BE2C (cell line): ENCODE data around the gene TM4SF20. TPM values are rescaled to one million over a fixed set of nuclear protein-coding genes. Genes with fewer than 3 reads are reported as not detected.

ENCODE experiments used
- DNase-seq: peaks from one replicate; pipeline ENCODE4 v3.0.0-alpha.2; 2020
- H3K27me3 ChIP-seq: fragments of 250-450 bp; sonication (Bioruptor Pico); 2 replicates; pipeline ENCODE4 v1.5.1; 2020; ENCODE audit warnings: mild to moderate bottlenecking
- H3K36me3 ChIP-seq: fragments of 250-450 bp; sonication (Bioruptor Pico); 2 replicates; pipeline ENCODE4 v1.5.1; 2020; ENCODE audit warnings: mild to moderate bottlenecking
- H3K4me1 ChIP-seq: fragments of 250-450 bp; sonication (Bioruptor Pico); 2 replicates; pipeline ENCODE4 v1.5.1; 2020
- H3K4me3 ChIP-seq: 2 replicates; pipeline ENCODE4 v1.5.1; 2011; ENCODE audit warnings: low read depth, low read length
- H3K9me3 ChIP-seq: fragments of 250-450 bp; sonication (Bioruptor Pico); 2 replicates; pipeline ENCODE4 v1.5.1; 2020
- polyA plus RNA-seq: library from polyadenylated mRNA; unstranded; fragments of >200 nt; gene quantifications from one replicate; pipeline ENCODE4 v1.2.1, GENCODE V29; 2012; ENCODE audit warnings: low read depth, missing spikeins; ENCODE audit not compliant: insufficient read length, insufficient read depth
- TF ChIP-seq, protein P1 (sequence below): IDR thresholded peaks from 2 replicates; pipeline ENCODE4 v1.5.1; 2012; ENCODE audit warnings: mild to moderate bottlenecking, low read depth, low read length

Gene TM4SF20, protein sequence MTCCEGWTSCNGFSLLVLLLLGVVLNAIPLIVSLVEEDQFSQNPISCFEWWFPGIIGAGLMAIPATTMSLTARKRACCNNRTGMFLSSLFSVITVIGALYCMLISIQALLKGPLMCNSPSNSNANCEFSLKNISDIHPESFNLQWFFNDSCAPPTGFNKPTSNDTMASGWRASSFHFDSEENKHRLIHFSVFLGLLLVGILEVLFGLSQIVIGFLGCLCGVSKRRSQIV
- not detected for polyA plus RNA-seq

DNA sequence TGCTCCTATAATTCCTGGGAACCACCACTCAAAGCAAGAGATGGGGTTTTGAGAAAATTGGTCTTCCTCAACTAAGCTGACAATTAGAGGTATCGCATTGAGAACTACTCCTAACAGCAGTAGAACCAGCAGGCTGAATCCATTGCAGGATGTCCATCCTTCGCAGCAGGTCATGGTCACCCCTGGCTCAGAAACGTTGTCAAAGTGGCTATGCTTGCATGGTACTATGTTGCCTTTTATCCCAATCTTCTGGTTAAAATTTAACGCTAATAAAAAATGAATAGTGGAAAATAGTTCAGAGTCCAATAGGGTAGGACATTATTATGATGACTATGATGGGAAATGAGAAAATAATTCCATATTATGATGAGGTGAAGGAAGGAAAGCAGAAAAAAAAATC is at the start of gene TM4SF20:
Gene TM4SF20, minus strand, starts transcription at position 212 of the 400 bp plus-strand sequence. Its CDS starts 38 bp downstream, at position 174.
- no peaks in the 10 kb centered on the region for H3K9me3 ChIP-seq
- DNase-seq: no peak
- no peak within 1 kb of the TSS for H3K4me3 ChIP-seq
- H3K36me3 ChIP-seq: no peaks in the 10 kb centered on the region
- H3K27me3 ChIP-seq: peaks cover 2% of the 10 kb centered on the region
- H3K4me1 ChIP-seq: peaks cover 9% of the 10 kb centered on the region; the same call in 1 of the 2 replicates
- TF ChIP-seq, protein P1, sequence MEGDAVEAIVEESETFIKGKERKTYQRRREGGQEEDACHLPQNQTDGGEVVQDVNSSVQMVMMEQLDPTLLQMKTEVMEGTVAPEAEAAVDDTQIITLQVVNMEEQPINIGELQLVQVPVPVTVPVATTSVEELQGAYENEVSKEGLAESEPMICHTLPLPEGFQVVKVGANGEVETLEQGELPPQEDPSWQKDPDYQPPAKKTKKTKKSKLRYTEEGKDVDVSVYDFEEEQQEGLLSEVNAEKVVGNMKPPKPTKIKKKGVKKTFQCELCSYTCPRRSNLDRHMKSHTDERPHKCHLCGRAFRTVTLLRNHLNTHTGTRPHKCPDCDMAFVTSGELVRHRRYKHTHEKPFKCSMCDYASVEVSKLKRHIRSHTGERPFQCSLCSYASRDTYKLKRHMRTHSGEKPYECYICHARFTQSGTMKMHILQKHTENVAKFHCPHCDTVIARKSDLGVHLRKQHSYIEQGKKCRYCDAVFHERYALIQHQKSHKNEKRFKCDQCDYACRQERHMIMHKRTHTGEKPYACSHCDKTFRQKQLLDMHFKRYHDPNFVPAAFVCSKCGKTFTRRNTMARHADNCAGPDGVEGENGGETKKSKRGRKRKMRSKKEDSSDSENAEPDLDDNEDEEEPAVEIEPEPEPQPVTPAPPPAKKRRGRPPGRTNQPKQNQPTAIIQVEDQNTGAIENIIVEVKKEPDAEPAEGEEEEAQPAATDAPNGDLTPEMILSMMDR: no peak

DNA sequence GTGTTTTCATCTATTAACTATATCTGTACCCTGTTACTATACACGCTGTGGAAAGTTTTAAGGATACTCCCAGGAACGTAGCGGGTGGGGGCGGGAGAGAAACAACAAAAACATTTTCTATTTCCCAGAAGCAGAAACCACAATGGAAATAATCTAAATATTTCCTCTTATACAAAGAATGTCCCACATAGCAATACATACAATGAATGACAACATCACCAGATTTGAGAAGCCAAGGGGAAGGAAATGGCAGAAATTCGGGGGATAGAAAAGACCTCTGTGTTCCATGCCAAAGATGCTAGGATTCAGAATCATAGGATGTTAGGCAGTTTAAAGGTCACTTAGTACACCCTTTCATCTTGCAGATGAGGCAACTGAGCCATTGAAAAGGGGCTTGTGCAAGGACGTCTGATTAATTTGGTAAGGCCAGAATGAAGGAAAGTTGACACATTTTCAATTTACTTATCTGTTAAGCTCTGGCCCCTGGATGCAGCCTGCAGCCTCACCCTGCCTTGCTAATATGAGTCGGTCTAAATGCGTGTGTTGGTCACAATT is 49.7 kb upstream of the TM4SF20 start:
- DNase-seq: no peak
- H3K4me1 ChIP-seq: no peaks in the 10 kb centered on the region
- H3K4me3 ChIP-seq: no peak overlapping the region
- H3K27me3 ChIP-seq: no peaks in the 10 kb centered on the region
- TF ChIP-seq, protein P1: no peak
- H3K36me3 ChIP-seq: no peaks in the 10 kb centered on the region
- H3K9me3 ChIP-seq: peaks cover 3% of the 10 kb centered on the region; the same call in 1 of the 2 replicates

DNA sequence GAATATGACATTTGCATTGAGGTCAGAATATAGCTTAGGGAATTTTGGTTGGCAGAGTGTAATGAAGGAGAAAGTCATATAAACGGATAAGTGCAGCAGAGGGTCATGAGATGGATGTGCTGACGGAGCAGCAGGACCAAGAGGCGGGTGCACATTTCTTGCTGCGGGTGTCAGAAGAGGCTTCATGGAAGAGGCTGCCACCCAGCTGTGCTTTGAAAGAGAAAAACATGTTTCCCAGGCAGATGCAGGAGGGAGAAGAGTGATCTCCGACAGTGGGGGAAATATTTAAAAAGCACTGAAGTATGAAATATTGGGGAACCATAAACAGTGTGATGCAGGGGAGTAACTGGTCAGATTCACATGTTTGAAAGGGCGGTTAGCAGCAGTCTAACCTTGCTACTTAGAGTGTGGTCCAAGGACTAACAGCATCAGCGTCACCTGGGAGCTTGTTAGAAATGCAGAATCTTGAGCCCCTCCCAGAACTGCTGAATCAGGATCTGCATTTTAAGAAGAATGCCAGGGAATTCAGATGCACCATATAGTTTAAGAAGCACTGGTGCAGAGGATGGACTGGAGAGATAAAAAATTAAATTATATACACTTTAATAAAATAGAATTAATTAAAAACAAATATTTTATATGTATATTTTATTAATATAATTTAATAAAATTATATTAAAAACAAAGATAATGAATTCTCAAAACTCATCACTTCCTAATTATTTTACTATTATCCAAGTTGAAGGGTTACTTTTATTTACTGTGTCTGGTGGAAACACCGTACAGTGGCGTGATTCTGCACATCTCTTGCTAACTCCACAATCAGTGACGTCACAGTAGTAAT is 44.8 kb upstream of the TM4SF20 start:
- Histone ChIP-seq H3K36me3 (no peaks in the 10 kb centered on the region), H3K9me3 (no peaks in the 10 kb centered on the region), H3K27me3 (no peaks in the 10 kb centered on the region), H3K4me3 (no peak overlapping the region), H3K4me1 (no peaks in the 10 kb centered on the region)
- DNase-seq: no peak
- TF ChIP-seq, protein P1: no peak

DNA sequence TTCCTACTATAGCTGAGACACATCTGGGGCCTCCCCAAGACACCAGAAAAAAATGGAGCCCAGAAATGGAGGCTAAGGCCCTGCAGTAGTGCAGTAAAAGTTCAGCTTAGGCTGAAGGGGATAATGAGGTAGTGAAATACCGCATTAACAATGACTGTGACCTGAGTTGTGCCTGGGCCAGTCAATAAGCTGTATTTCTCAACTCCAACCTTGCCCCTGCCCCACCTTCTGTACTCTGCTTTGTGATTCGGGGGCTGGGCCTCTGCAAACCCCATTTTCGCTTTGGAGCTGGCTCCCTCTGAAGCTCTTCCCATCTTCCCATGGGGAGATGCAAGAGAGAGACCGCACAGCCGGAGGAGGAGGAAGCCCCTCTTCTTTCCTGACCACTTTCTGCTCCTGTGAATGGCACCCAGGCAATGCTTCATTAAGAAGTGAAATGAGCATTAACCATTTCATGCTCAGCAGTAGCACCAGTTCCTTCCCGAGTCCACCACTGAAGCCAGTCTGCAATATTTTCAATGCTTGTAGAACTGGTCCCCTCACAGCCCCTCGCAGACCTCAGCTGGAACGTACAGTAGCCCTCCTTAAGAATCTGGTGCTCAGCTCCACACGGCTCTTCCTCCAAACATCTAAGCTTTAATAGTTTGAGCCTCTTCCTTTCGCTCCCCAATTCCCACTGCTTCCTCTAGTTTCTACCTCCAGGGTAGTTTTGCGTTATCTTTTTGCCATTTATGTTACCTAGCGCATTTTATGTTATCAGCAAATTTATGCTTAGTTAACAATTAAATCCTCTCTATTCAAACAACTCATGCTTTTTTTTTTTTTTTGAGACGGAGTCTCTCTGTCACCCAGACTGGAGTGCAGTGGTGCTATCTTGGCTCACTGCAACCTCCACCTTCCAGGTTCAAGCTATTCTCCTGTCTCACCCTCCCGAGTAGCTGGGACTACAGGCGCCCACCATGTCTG is 41.3 kb upstream of the TM4SF20 start:
- H3K4me3 ChIP-seq: no peak overlapping the region
- DNase-seq: no peak
- peaks cover 8% of the 10 kb centered on the region for H3K4me1 ChIP-seq
- TF ChIP-seq, protein P1: no peak
- no peaks in the 10 kb centered on the region for H3K9me3 ChIP-seq
- H3K27me3 ChIP-seq: no peaks in the 10 kb centered on the region
- no peaks in the 10 kb centered on the region for H3K36me3 ChIP-seq

DNA sequence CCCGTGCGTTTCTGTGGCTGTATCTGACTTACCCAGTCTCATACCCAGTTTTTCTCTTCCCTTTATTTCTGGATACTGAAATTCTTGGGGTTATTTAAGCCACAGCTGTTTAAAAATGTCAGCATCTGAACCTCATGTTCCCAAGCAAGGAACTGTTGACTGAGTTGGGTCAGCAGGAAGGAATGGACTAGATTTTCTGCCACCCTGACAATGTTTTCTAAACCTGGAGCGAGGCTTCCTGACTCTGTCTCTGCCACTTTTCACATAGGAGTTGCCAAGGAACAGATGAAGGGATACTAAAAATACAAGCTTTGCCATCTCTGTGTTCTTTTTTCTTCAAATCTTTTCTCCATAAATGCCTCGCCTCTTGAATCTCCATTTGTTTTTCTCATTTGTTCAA is 37.6 kb upstream of the TM4SF20 start:
- H3K4me1 ChIP-seq: peaks cover 8% of the 10 kb centered on the region
- TF ChIP-seq, protein P1: no peak
- no peak for DNase-seq
- no peaks in the 10 kb centered on the region for H3K9me3 ChIP-seq
- no peak overlapping the region for H3K4me3 ChIP-seq
- H3K27me3 ChIP-seq: no peaks in the 10 kb centered on the region
- no peaks in the 10 kb centered on the region for H3K36me3 ChIP-seq
